Measurements from ENCODE around the gene GALNT13. TPM values are rescaled to one million over a fixed set of nuclear protein-coding genes. Genes with fewer than 3 reads are reported as not detected.
A peak's percentile ranks its signal among the peaks of the same experiment; 100 is the strongest.

Gene GALNT13
- 10 to 100 TPM in 1 of 9 donors, 1 to 10 TPM in 5, under 1 TPM in 2, not detected in 1; 0.54 to 11.8 (median 3.5) TPM for total RNA-seq
- 1 to 10 TPM; 2.6 to 4.7 (median 3.1) TPM for polyA plus RNA-seq
- long read RNA-seq, donor 1, full-length matches to known transcripts: 1 of 1 reads
- long read RNA-seq, donor 1, partial matches to known transcripts: 0 of 1 reads
- long read RNA-seq, donor 1, other reads (novel, unspliced or antisense): 0 of 1 reads
- long read RNA-seq, donor 2, full-length matches to known transcripts: 1 of 1 reads
- long read RNA-seq, donor 2, partial matches to known transcripts: 0 of 1 reads
- long read RNA-seq, donor 2, other reads (novel, unspliced or antisense): 0 of 1 reads
- long read RNA-seq, donor 3: 0 reads
- long read RNA-seq, donor 4: 0 reads
- long read RNA-seq, donor 5, full-length matches to known transcripts: 1 of 2 reads
- long read RNA-seq, donor 5, partial matches to known transcripts: 0 of 2 reads
- long read RNA-seq, donor 5, other reads (novel, unspliced or antisense): 1 of 2 reads
- long read RNA-seq, donor 6, partial matches to known transcripts: 0 of 1 reads
- long read RNA-seq, donor 6, other reads (novel, unspliced or antisense): 1 of 1 reads
- long read RNA-seq, donor 7: 0 reads
- long read RNA-seq, donor 8, full-length matches to known transcripts: 1 of 1 reads
- long read RNA-seq, donor 8, partial matches to known transcripts: 0 of 1 reads
- long read RNA-seq, donor 8, other reads (novel, unspliced or antisense): 0 of 1 reads
- long read RNA-seq, donor 9, partial matches to known transcripts: 0 of 1 reads
- long read RNA-seq, donor 9, other reads (novel, unspliced or antisense): 0 of 1 reads
- long read RNA-seq, donor 10: 0 reads

DNA sequence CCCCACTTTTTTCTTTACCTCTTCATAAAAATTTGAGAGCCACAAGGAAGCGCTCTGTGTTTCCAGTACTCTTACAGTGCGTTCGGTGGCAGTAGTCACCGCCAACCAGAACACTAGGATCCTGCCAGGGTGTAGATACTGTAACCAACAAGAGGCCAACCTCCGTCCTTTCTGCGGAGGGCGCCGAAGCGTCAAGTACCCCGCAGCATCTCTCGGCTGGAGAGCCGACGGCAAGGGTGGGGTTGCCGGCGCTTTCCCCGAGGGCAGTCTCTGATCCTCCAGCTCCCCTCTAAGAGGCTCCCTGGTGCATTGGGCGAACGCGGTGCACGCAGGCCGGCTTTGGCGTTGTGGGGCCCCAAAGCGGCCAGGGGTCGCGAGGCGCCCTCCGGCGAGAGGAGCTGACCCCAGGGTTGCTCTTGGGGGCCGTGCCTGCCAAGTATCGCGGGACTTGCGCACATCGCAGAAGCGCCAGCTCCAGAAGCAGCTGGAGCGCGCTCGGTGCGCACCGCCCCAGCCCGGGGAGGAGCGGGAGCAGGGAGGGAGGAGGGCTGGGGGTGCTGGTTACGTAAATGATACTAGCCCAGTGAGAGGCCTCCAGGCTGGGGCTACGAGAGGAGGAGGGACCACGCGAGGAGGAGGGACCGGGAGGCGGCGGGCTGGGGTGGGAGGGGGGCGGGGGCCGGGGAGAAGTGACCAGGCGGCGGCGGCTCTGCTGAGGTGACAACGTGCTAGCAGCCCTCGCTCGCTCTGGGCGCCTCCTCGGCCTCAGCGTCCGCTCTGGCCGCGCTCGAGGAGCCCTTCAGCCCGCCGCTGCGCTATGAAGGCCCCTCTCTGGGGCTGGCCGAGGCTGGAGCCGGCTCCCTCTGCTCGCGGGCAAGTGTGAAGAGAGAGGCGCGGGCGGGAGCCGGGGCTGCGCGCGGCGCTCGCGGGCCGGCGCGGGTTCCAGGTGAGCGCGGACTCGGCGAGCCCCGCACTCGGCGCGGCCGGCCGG lies at the start of gene GALNT13:
Gene GALNT13, plus strand, starts transcription at position 692 of the 991 bp plus-strand sequence.
- Histone ChIP-seq H3K4me3 (peak within 1 kb of the TSS in 1 of 4 donors; percentile 29), H3K9me3 (replicated peaks in 1 of 3) (no peaks in the 10 kb centered on the region), H3K4me1 (replicated peaks in 1 of 2) (no peaks in the 10 kb centered on the region), H3K36me3 (replicated peaks in 1 of 2) (no peaks in the 10 kb centered on the region), H3K27me3 (peaks cover 10% of the 10 kb centered on the region), H3K27ac (peak within 1 kb of the TSS in 2 of 5 donors; percentile 16 to 74)
- no peak for TF ChIP-seq CTCF (IDR thresholded peaks at IDR 0.05)
- intact Hi-C loops (cut with DNase I): no loop called here
- peak in 6 of 7 donors; percentile 20 to 87 (median 42) for DNase-seq
- 1 to 5% (median 3%) methylated on average over 21 to 93 of the region's 93 CpGs for WGBS, 4 donors

GRCh38 chr2:153823880-153824279 lies 47.8 kb upstream of the GALNT13 start:
- intact Hi-C loops (cut with DNase I): no loop called here
- no peaks in the 10 kb centered on the region for H3K27me3 ChIP-seq
- H3K27ac ChIP-seq: no peak overlapping the region
- peaks cover 0 to 3% (median 0%) of the 10 kb centered on the region in 3 donors for H3K9me3 ChIP-seq (replicated peaks in 1 of 3)
- no peaks in the 10 kb centered on the region for H3K36me3 ChIP-seq (replicated peaks in 1 of 2)
- no peak overlapping the region for H3K4me3 ChIP-seq
- TF ChIP-seq POLR2A (IDR thresholded peaks at IDR 0.05): no peak
- TF ChIP-seq CTCF (IDR thresholded peaks at IDR 0.05): no peak
- DNase-seq: no peak
- WGBS, 4 donors: 54 to 60% (median 57%) methylated on average over 1 of the region's 1 CpG
- H3K4me1 ChIP-seq (replicated peaks in 1 of 2): no peaks in the 10 kb centered on the region

DNA sequence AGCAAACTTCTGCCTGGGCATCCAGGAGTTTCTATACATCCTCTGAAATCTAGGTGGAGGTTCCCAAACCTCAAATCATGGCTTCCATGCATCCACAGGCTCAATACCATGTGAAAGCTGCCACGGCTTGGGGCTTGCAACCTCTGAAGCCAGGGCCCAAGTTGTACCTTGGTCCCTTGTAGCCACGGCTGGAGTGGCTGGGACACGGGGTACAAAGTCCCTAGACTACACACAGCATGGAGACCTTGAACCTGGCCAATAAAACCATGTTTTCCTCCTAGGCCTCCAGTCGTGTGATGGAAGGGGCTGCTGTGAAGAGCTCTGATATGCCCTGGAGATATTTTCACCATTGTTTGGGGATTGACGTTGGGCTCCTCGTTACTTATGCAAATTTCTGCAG lies 43.4 kb upstream of the GALNT13 start:
- Histone ChIP-seq H3K4me1 (replicated peaks in 1 of 2) (no peaks in the 10 kb centered on the region), H3K4me3 (no peak overlapping the region), H3K27me3 (no peaks in the 10 kb centered on the region), H3K36me3 (replicated peaks in 1 of 2) (no peaks in the 10 kb centered on the region), H3K9me3 (replicated peaks in 1 of 3) (no peaks in the 10 kb centered on the region), H3K27ac (no peak overlapping the region)
- TF ChIP-seq CTCF (IDR thresholded peaks at IDR 0.05): no peak
- TF ChIP-seq POLR2A (IDR thresholded peaks at IDR 0.05): no peak
- intact Hi-C loops (cut with DNase I): no loop called here
- DNase-seq: no peak
- WGBS, 4 donors: 73 to 79% (median 77%) methylated on average over 4 to 6 of the region's 6 CpGs

All from adrenal gland (tissue), 19 donors.